Adipocyte (in vitro differentiated cells): Measurements from ENCODE around the gene MYEOV.

Experiments
- DNase-seq: peaks from one replicate; pipeline ENCODE4 v3.0.0-alpha.2; 2015; ENCODE audit warnings: low read depth
- H3K27me3 ChIP-seq: replicated peaks from 2 replicates; pipeline ENCODE4 v1.7.0; 2013; ENCODE audit warnings: mild to moderate bottlenecking, low read length, moderate library complexity; ENCODE audit not compliant: control insufficient read depth, insufficient read depth
- H3K36me3 ChIP-seq: 2 replicates; pipeline ENCODE4 v1.7.0; 2013; ENCODE audit warnings: low read length, mild to moderate bottlenecking, moderate library complexity; ENCODE audit not compliant: control insufficient read depth, insufficient read depth, severe bottlenecking
- H3K4me1 ChIP-seq: 2 replicates; pipeline ENCODE4 v1.7.0; 2013; ENCODE audit warnings: mild to moderate bottlenecking, low read length, moderate library complexity; ENCODE audit not compliant: control insufficient read depth, insufficient read depth
- H3K4me3 ChIP-seq: 2 replicates; pipeline ENCODE4 v1.7.0; 2013; ENCODE audit warnings: mild to moderate bottlenecking, low read length, moderate library complexity
- H3K9ac ChIP-seq: 2 replicates; pipeline ENCODE4 v1.7.0; 2013; ENCODE audit warnings: mild to moderate bottlenecking, low read length, moderate library complexity
- H3K9me3 ChIP-seq: 2 replicates; pipeline ENCODE4 v1.7.0; 2013; ENCODE audit warnings: mild to moderate bottlenecking, low read length, moderate library complexity; ENCODE audit not compliant: control insufficient read depth

Gene MYEOV

DNA sequence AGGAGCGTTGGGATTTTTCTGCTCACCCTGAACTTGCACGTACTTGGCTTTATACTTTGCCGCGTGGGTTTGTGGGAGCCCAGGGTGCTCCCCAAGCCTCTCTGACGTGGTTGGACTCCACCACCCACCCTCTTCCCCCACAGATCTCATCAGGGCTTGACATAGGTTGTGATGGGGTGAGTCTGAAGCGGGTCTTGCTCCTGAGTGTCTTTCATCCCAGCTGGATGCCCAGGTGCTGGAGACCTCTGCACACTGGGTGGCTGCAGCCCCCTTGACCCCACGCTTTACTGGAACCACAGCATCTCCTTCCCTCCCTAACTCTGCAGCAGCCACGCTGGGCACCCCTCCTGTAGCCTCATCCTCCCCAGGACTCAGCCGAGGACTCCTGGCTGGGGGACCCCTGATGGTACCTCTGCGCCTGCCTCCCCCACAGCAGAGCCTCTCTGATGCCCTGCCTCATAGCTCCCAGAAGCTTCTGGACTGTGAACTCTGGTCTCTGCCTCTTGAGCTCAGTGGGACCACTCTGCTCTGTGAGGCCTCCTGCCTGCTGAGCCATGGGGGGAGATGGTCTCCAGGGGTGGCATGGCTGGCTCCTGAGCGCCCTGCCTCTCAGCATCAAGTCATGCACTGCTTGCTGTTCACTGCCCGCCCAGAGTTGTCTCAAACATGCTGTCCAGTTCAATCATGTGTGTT lies 45.2 kb downstream of the MYEOV start:
- Histone ChIP-seq H3K9ac (no peak overlapping the region), H3K36me3 (no peaks in the 10 kb centered on the region), H3K27me3 (no peaks in the 10 kb centered on the region), H3K9me3 (no peaks in the 10 kb centered on the region), H3K4me3 (no peak overlapping the region), H3K4me1 (peaks cover under 1% of the 10 kb centered on the region)
- DNase-seq, result no peak

- Histone ChIP-seq H3K9ac (no peak overlapping the region), H3K27me3 (no peaks in the 10 kb centered on the region), H3K9me3 (no peaks in the 10 kb centered on the region), H3K4me1 (no peaks in the 10 kb centered on the region), H3K4me3 (no peak overlapping the region), H3K36me3 (no peaks in the 10 kb centered on the region)
- no peak for DNase-seq
These were observed 46.1 kb downstream of the MYEOV start for GRCh38 chr11:69339983-69340565.

DNA sequence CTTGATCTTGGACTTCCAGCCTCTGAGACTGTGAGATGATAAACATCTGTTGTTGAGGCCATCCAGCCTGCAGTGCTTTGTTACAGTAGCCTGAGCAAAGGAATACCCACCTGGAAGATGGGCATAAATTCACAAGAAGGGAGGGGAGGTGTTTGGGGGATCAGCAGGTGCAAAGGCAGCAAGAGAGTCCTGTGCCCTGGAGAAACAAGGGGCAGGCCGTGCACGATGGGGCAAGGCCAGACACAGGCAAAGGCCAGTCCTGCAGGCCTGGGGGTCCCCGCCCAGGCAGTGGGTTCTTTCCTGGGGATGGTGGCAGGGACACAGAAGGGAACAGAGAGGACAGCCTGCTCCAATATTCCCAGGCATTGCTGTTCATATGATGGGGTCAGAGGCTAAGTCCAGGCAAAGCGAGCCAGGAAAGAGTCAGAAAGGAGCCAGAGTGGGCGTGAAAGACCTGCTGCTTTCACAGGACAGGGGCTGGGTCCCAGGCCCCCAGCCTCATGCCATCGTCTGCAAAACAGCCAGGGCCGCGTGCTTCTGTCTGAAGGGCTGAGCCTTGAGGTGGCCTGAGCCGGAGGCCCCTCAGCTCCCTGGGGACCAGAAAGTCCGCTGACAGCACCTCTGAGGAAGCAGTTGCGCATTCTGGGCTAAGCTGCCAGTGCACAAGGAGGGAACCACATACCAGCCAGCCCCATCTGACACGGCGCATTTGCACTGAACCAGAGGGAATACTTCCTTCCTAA lies 48.8 kb downstream of the MYEOV start:
- Histone ChIP-seq H3K27me3 (no peaks in the 10 kb centered on the region), H3K4me1 (no peaks in the 10 kb centered on the region), H3K4me3 (no peak overlapping the region), H3K9me3 (no peaks in the 10 kb centered on the region), H3K9ac (no peak overlapping the region), H3K36me3 (no peaks in the 10 kb centered on the region)
- DNase-seq, result no peak

DNA sequence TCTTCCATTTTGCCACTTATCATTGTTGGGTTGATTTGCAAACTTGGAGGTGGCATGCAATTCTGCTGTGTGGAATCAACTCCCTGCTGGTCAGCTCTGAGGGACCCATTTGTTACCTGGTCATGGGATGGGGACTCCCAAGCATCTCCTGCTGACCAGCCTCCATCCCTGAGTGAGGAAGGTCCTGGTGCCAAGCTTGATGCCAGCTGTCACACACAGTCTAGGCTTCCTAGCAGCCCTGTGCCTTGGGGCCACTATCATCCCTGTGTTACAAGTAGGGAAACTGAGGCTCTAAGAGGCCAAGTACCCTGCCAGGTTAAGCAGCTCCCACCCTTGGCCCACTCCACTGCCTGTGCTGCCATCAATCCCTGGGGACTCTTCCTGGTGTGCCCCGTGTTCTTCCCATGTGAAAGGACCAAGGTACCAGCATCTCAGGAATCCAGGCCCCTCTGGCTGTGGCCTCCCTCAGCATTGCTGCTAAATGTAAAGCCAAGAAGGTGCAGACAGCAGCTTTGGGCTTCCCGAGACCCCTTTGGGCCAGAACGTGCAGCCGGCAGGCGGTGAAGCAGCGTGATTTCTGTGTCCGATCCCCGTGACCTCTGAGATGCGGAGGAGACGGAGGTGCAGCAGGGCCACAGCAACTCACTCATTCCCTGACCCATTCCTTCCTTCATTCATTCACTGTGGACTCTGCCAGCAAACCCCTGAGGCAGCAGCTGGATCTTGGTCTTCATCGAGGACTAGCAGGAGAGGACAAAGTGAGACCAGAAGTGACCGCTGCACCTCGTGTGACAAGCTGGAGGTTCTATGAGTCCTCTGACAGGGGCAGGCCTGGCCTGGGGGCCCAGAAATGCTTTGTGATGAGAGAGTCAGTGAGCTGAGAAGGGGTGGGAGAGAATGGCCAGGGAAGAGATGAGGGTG lies 49.7 kb downstream of the MYEOV start:
- H3K36me3 ChIP-seq, result no peaks in the 10 kb centered on the region
- H3K4me3 ChIP-seq, result no peak overlapping the region
- H3K9ac ChIP-seq, result no peak overlapping the region
- peaks cover 4% of the 10 kb centered on the region for H3K9me3 ChIP-seq
- DNase-seq, result no peak
- H3K27me3 ChIP-seq, result no peaks in the 10 kb centered on the region
- H3K4me1 ChIP-seq, result no peaks in the 10 kb centered on the region

GRCh38 chr11:69344570-69345145 lies 50.7 kb downstream of the MYEOV start:
- Histone ChIP-seq H3K36me3 (no peaks in the 10 kb centered on the region), H3K4me3 (no peak overlapping the region), H3K27me3 (no peaks in the 10 kb centered on the region), H3K4me1 (no peaks in the 10 kb centered on the region), H3K9ac (no peak overlapping the region), H3K9me3 (peaks cover 6% of the 10 kb centered on the region)
- DNase-seq, result no peak
